ENCODE measurements around the gene KRTAP29-1.
"Not testable (repeated sequence)": the region's sequence is repeated elsewhere in the genome, so short reads cannot be mapped to it uniquely, and the experiment has no call there.

KRTAP29-1 gene

GRCh38 chr17:41302981-41303380 lies 330 bp upstream of the KRTAP29-1 start:
- H3K4me3 ChIP-seq (ENCODE audit: low read depth, low read length), result no peak overlapping the region

GRCh38 chr17:41301204-41301790 lies 1.4 kb downstream of the KRTAP29-1 start:
- no peak overlapping the region for H3K4me3 ChIP-seq (ENCODE audit: low read depth, low read length)

GRCh38 chr17:41298458-41299135 lies 4.1 kb downstream of the KRTAP29-1 start:
- H3K4me3 ChIP-seq (ENCODE audit: low read depth, low read length), result no peak overlapping the region

- no peak overlapping the region for H3K4me3 ChIP-seq (ENCODE audit: low read depth, low read length)
Measured at GRCh38 chr17:41296846-41297245, 5.8 kb downstream of the KRTAP29-1 start.

- H3K4me3 ChIP-seq (ENCODE audit: low read depth, low read length), result no peak overlapping the region
Measured at GRCh38 chr17:41294016-41294415, 8.6 kb downstream of the KRTAP29-1 start.

GRCh38 chr17:41287050-41287449 lies 15.6 kb downstream of the KRTAP29-1 start:
- H3K4me3 ChIP-seq (ENCODE audit: low read depth, low read length), result no peak overlapping the region

GRCh38 chr17:41284546-41284945 lies 18.1 kb downstream of the KRTAP29-1 start:
- H3K4me3 ChIP-seq (ENCODE audit: low read depth, low read length), result no peak overlapping the region

GRCh38 chr17:41284043-41284442 lies 18.6 kb downstream of the KRTAP29-1 start:
- no peak overlapping the region for H3K4me3 ChIP-seq (ENCODE audit: low read depth, low read length)

GRCh38 chr17:41278176-41278955 lies 24.3 kb downstream of the KRTAP29-1 start:
- H3K4me3 ChIP-seq (ENCODE audit: low read depth, low read length), result no peak overlapping the region

GRCh38 chr17:41275648-41276190 lies 26.9 kb downstream of the KRTAP29-1 start, which contains the start of gene KRTAP9-7:
Gene KRTAP9-7, plus strand, starts transcription at chr17:41275698. Its CDS starts 0 bp downstream, at chr17:41275698.
- H3K4me3 ChIP-seq (ENCODE audit: low read depth, low read length), result not testable (repeated sequence)

- no peak overlapping the region for H3K4me3 ChIP-seq (ENCODE audit: low read depth, low read length)
Measured at GRCh38 chr17:41271858-41272257, 30.8 kb downstream of the KRTAP29-1 start.

GRCh38 chr17:41271323-41271722 lies 31.3 kb downstream of the KRTAP29-1 start:
- not testable (repeated sequence) for H3K4me3 ChIP-seq (ENCODE audit: low read depth, low read length)

GRCh38 chr17:41267711-41268110 lies 34.9 kb downstream of the KRTAP29-1 start:
- no peak overlapping the region for H3K4me3 ChIP-seq (ENCODE audit: low read depth, low read length)

- H3K4me3 ChIP-seq (ENCODE audit: low read depth, low read length), result no peak within 1 kb of the TSS
Measured at GRCh38 chr17:41265078-41265477, 37.6 kb downstream of the KRTAP29-1 start, which contains the start of gene KRTAP9-6. Gene KRTAP9-6, plus strand, starts transcription at chr17:41265378. Its CDS starts 0 bp downstream, at chr17:41265378.

- no peak overlapping the region for H3K4me3 ChIP-seq (ENCODE audit: low read depth, low read length)
Measured at GRCh38 chr17:41264599-41264998, 38.1 kb downstream of the KRTAP29-1 start.

GRCh38 chr17:41263212-41263611 lies 39.4 kb downstream of the KRTAP29-1 start:
- no peak overlapping the region for H3K4me3 ChIP-seq (ENCODE audit: low read depth, low read length)

GRCh38 chr17:41258406-41258805 lies 44.2 kb downstream of the KRTAP29-1 start:
- H3K4me3 ChIP-seq (ENCODE audit: low read depth, low read length), result no peak overlapping the region

- no peak overlapping the region for H3K4me3 ChIP-seq (ENCODE audit: low read depth, low read length)
Measured at GRCh38 chr17:41256291-41256685, 46.4 kb downstream of the KRTAP29-1 start.

- H3K4me3 ChIP-seq (ENCODE audit: low read depth, low read length), result not testable (repeated sequence)
Measured at GRCh38 chr17:41255381-41256290, 47.0 kb downstream of the KRTAP29-1 start, which contains the start of gene KRTAP9-9. Gene KRTAP9-9, plus strand, starts transcription at chr17:41255384.

- H3K4me3 ChIP-seq (ENCODE audit: low read depth, low read length), result no peak overlapping the region
Measured at GRCh38 chr17:41254861-41255260, 47.8 kb downstream of the KRTAP29-1 start.

Measured in iPS-11a (cell line).